Activated CD8-positive, alpha-beta memory T cell treated with anti-CD3 and anti-CD28 coated beads for 48 hours (primary cell): ENCODE measurements around the gene PRKD2.
"Not testable (repeated sequence)": the region's sequence is repeated elsewhere in the genome, so short reads cannot be mapped to it uniquely, and the experiment has no call there.

Experiments
- DNase-seq, 3 experiments: peaks; one replicate each; pipeline ENCODE4 v3.0.0-alpha.2; 2020; ENCODE audit warnings: low read depth in 2 of 3, low spot score in 2 of 3

The PRKD2 gene

DNA sequence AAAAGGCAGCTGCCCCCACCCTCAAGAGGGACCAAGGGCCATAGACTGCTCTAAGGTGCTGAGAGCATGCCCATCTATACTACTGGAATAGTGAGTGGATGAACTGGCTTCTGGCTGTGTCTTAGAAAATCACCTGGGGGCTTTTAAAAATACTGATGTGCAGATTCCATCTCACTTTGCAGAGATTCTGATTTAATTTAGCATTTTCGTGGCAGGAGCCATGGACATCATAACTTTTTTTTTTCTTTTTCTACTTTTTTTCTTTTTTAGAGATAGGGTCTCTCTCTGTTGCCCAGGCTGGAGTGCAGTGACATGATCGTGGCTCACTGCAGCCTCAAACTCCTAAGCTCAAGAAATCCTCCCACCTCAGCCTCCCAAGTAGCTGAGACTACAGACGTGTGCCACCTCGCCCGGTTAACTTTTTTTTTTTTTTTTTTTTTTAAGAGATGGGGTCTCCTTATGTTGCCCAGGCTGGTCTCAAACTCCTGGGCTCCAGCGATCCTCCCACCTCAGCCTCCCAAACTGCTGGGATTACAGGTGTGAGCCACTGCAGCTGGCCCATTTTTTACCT lies 4.1 kb downstream of the PRKD2 start:
- not testable (repeated sequence) for DNase-seq

GRCh38 chr19:46710687-46711086 lies 6.2 kb downstream of the PRKD2 start:
- no peak for DNase-seq

GRCh38 chr19:46704379-46705076 lies 12.4 kb downstream of the PRKD2 start:
- peak; percentile 46 to 99 (median 98) for DNase-seq

DNA sequence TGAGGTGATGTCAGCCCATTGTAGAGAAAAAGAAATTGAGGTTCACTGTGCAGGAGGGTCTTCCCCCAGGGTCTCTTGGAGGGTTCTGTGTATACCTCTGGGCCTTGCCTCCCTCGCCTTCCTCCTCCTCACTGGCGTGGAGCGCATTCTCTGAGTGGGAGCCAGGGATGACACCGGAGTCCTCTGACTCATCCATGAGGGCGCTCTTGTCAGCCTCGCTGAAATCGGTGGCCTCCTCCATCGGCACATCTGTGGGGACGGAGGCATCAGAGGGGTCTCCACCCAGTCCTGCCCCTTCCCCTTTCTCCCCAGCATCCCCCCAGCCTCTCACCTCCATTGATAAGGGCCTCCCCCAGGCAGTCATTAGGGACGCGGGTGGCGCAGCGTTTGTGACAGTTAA lies 16.2 kb downstream of the PRKD2 start:
- DNase-seq, result no peak

DNA sequence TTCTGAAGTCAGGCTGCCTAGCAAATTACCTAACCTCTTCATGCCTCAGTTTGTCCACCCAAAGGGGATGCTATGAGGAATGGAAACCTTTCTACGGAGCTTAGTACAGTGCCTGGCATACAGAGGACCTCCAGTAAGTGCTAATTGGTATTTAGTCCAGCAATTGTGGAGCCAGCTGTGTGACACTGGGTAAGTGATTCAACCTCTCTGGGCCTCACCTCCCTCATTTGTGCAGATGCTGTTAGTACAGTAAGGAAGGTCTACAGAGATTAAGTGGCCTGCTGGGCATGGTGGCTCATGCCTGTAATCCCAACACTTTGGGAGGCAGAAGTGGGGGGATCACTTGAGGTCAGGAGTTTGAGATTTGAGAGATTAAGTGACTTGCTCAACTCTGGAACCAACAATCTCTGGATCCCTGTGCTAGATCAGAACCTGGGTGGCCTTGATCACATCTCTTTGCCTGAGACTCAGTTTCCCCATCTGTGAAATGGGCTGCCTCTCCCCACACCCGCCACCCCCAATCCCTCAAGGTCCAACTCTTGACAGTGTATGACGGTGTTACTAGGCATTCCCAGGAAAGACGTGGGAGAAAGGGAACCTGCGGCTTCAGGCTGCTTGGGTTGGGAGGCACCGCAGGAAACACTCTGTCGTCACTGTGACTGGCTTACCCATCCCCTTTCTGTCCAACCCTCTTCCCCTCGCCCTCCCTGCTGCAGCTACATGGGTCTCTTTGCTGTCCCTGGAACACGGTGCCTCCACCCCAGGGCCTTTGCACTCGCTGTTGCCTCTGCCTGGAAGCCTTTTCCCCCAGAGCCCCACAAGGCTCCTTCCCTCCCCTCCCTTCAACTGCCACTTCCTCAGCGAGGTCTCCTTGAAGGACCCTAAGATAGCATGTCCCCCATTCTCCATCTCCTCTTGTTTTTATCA lies 18.3 kb downstream of the PRKD2 start:
- no peak for DNase-seq

GRCh38 chr19:46697204-46697960 lies 19.5 kb downstream of the PRKD2 start:
- no peak for DNase-seq

- no peak for DNase-seq
Observed at GRCh38 chr19:46696866-46697203, 20.1 kb downstream of the PRKD2 start.

GRCh38 chr19:46696052-46696451 lies 20.9 kb downstream of the PRKD2 start:
- DNase-seq, result no peak

DNA sequence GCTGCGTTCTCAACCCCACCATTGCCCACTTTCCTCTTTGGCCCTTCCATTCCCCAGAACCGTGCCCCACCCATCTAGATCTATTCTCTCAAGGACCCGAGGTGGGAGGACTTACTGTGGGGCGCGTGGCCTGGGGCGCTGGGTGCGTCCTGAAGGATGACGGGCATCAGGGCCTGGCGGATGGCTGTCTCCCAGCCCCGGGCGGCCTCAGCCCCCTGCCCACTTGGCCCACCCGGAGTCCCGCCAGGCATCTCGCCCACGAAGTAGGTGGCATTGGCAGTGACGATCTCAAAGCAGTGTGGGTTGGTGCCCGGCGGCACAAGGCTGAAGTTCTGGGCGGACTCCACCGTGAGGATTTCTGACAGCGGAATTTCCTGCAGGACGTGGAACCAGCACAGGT lies 23.2 kb downstream of the PRKD2 start:
- DNase-seq, result no peak

- no peak for DNase-seq
Observed at GRCh38 chr19:46692918-46693722, 23.8 kb downstream of the PRKD2 start.

GRCh38 chr19:46691948-46692347 lies 25.0 kb downstream of the PRKD2 start:
- no peak for DNase-seq

DNA sequence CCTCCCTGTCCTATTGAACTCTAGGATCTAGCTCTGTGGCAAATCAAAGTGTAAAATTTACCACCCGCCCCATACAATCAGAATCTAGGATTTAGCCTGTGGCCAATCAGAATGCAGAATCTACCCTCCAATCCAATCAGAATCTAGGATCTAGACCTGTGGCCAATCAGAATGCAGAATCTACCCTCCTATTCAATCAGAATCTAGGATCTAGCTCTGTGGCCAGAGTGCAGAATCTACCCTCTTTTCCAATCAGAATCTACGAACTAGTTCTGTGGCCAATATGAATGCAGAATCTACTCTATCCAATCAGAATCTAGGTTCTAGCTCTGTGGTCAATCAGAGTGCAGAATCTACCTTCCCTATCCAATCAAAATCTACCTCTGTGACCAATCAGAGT lies 25.8 kb downstream of the PRKD2 start:
- DNase-seq, result no peak

GRCh38 chr19:46689358-46689757 lies 27.6 kb downstream of the PRKD2 start:
- no peak for DNase-seq

DNA sequence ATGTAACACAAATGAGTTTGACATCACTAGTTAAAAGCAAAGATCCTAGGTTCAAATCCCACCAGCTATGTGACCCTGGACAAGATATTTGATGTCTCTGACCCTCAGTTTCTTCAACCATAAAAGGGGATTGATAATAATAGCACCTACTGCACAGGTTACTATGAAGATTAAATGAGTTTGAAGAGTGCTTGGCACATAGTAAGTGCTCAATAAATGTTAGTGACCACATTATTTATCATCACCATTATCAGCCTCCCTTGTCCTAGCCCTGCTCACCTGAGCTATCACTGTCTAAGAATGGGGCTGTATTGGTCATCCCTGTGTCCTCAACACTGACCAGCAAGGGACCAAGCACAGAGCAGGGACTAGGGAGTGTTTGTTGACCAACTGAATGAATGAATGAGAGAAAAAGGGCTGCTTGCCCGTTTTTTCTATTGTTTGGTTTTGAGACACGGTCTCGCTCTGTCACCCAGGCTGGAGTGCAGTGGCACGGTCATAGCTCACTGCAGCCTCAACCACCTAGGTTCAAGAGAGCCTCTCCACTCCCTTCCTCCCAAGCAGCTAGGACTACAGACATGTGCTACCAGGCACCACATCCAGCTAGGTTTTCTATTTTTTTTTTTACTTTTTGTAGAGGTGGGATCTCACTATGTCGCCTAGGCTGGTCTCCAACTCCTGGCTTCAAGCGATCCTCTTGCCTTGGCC lies 29.3 kb downstream of the PRKD2 start:
- DNase-seq, result no peak

- no peak for DNase-seq
Observed at GRCh38 chr19:46685189-46685588, 31.7 kb downstream of the PRKD2 start.

GRCh38 chr19:46678110-46678732 lies 38.7 kb downstream of the PRKD2 start:
- peak in 2 of 3 experiments; percentile 30 to 41 for DNase-seq

DNA sequence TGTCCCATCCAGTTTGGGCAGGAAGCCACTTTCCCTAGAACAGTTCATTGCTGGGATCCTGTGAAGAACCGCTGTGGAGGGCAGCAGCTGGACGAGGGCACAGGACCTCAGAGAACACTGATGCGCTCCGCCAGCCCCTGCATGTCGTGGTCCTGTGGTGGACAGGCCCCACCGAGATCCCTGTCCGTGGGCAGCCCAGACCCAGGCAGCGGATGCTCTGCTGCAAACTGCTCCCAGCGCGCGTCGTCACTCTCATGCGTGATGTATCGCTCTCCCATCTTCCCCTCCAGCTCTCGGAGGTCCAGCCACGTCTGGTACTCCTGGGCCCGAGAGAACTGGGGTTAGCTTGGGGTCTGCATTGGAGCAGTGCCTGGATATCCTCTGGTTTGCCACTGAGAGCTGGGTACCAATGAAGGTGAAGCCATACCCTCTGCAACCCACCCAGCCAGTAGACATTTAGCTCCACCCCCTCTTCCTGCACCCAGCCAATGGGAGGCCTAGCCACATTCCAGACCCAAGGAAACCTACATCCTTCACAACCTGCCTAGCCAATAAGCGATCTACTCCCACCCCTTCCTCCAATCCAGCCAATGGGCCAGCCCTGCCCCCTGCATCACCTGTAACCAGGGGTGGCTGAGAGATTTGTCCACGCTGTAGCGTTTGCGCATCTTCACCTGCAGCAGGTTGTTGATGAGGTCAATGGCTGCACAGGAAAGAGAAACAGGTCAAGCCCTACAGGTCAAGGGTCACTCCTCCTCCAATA lies 42.3 kb downstream of the PRKD2 start:
- no peak for DNase-seq

- DNase-seq, result no peak
Observed at GRCh38 chr19:46670813-46671212, 46.1 kb downstream of the PRKD2 start.

DNA sequence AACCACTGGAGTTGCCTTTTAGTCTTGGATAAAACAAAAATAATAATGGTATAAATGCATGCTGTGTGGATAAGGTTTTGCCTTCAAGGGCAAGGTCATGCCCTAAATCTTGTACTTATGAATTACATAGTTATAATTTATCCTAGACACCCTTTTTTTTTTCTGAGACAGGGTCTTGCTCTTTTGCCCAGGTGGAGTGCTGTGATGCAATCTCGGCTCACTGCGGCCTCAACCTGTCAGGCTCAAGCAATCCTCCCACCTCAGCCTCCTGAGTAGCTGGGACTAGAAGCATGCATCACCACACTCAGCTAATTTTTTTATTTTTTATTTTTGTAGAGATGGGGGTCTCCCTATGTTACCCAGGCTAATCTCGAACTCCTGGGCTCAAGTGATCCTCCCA lies 48.3 kb downstream of the PRKD2 start:
- no peak for DNase-seq
